T-helper 1 cell (primary cell): ENCODE results near the gene ANKRD13D.

Experiments used
- DNase-seq, 5 donors: peaks; one replicate each; pipeline ENCODE4 v3.0.0-alpha.2; 2012 to 2020

Gene ANKRD13D

GRCh38 chr11:67262731-67263675, 26.1 kb upstream of the ANKRD13D start:
- peak in 4 of 5 donors; percentile 60 to 81 (median 66) for DNase-seq

- no peak for DNase-seq
These were observed 24.8 kb upstream of the ANKRD13D start for GRCh38 chr11:67264260-67264659.

- DNase-seq: no peak
These were observed 24.0 kb upstream of the ANKRD13D start for GRCh38 chr11:67264877-67265632.

- DNase-seq: peak; percentile 57 to 78 (median 68)
These were observed 23.3 kb upstream of the ANKRD13D start for GRCh38 chr11:67265633-67266448.

- peak in 3 of 5 donors; percentile 41 to 56 (median 55) for DNase-seq
These were observed 22.5 kb upstream of the ANKRD13D start, which contains the start of gene GRK2 for GRCh38 chr11:67266449-67267187. TSS of gene GRK2 (plus strand) at chr11:67266473. CDS start at chr11:67266700, 227 bp downstream.

- DNase-seq: peak in 2 of 5 donors; percentile 37 to 63
These were observed 21.7 kb upstream of the ANKRD13D start for GRCh38 chr11:67267188-67268080.

- DNase-seq: peak in 4 of 5 donors; percentile 41 to 95 (median 48)
These were observed 20.8 kb upstream of the ANKRD13D start for GRCh38 chr11:67268081-67268961.

GRCh38 chr11:67268962-67269268, 20.2 kb upstream of the ANKRD13D start:
- no peak for DNase-seq

GRCh38 chr11:67269401-67270255, 19.5 kb upstream of the ANKRD13D start:
- no peak for DNase-seq

- DNase-seq: no peak
These were observed 18.6 kb upstream of the ANKRD13D start for GRCh38 chr11:67270256-67271204.

GRCh38 chr11:67271205-67271540, 17.9 kb upstream of the ANKRD13D start:
- no peak for DNase-seq

GRCh38 chr11:67271541-67272284, 17.4 kb upstream of the ANKRD13D start:
- peak in 4 of 5 donors; percentile 37 to 87 (median 42) for DNase-seq

GRCh38 chr11:67272327-67273259, 16.5 kb upstream of the ANKRD13D start:
- DNase-seq: peak in 2 of 5 donors; percentile 9 to 55

GRCh38 chr11:67273260-67273990, 15.7 kb upstream of the ANKRD13D start:
- DNase-seq: peak in 1 of 5 donors; percentile 7
